M059J (cell line): ENCODE results near the gene FUCA1. TPM values are rescaled to one million over a fixed set of nuclear protein-coding genes. Genes with fewer than 3 reads are reported as not detected.

ENCODE experiments used
- DNase-seq: peaks from one replicate; pipeline ENCODE4 v3.0.0-alpha.2; 2012; ENCODE audit warnings: low read depth
- total RNA-seq: library from RNA; depleted of rRNA; stranded (reverse); fragments of >200 nt; shearing (Covaris generic); gene quantifications from 2 replicates; pipeline ENCODE4 v1.2.3, GENCODE V29; 2014; rRNA removed

FUCA1 gene
- total RNA-seq, 1 experiment from 2014 or later, result 65.9 TPM

- DNase-seq, result no peak
Measured at GRCh38 chr1:23801338-23801748, 66.7 kb downstream of the FUCA1 start.

DNA sequence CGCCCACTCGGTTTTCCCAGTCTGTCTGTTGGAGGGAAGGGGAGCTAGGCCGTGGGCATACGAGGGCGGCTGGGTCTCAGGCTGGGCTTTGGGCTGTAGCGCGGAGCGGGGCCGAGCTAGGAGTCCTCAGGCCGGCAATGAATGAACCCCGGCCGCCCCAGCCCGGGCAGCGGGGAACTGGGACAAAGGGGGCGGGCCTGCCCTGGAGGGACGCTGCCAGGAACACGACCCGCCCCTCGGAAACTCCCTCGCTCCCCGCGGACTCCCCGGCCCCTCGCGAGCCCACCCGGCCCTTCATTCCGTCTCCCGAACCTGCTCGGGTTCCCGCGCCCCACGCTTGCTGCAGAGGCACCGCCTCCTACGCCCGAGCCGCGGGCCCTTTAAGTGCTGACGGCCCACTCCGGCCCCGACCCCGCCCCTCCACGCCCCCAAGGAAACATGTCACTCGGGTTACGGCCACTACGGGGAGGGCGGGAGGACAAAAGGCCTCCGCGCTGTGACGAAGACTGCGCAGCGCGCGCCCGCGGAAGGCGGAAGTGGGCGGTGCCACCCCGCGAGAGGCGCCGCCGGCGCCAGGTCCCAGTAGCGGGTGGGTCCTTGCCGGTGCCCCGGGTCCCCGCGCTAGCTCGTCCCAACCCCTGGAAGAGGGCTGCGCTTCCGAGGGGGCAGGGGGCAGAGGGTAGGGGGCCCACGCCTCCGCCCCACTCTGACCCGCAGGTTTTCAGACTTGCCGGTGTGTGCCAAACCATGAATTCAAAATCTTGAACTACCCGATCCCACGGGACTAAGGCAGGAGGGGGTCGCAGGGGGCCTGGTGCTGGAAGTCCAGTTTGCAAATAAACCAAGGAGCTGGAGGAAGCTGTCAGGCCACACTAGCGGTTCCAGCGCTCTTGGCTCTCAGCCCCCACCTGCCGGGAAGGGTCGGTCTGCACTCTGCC, 67.4 kb downstream of the FUCA1 start, which contains the start of gene GALE:
Gene GALE (minus strand): TSS at position 355 of the 938 bp plus-strand sequence. CDS start 1,747 bp downstream, outside the sequence.
- peak; percentile 95 for DNase-seq

GRCh38 chr1:23799570-23800399, 68.3 kb downstream of the FUCA1 start:
- peak; percentile 97 for DNase-seq

- no peak for DNase-seq
Measured at GRCh38 chr1:23799255-23799569, 68.9 kb downstream of the FUCA1 start.

DNA sequence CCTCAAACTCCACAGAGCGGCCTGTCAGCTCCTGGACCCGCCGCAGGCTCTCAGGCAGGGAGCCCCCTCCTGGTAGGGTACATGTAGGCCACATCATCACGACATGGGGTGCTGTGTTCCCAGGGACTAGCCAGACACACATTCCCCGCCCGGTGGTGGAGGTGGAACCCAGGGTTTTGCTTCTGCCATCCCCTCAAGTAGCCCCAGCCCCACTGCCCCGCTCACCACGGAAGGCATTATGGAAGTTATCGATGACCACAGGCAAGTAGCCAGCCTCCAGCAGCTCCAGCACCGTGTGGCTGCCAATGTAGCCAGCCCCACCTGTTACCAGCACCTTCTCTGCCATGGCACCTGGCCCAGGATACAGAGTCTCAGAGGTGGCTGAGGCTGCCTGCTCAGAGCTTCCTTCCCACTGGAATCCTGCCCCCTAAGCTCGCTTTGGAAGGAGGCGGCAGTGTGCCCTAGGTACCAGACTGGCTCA, 69.4 kb downstream of the FUCA1 start:
- DNase-seq, result no peak

- no peak for DNase-seq
Measured at GRCh38 chr1:23797478-23798448, 70.3 kb downstream of the FUCA1 start.

DNA sequence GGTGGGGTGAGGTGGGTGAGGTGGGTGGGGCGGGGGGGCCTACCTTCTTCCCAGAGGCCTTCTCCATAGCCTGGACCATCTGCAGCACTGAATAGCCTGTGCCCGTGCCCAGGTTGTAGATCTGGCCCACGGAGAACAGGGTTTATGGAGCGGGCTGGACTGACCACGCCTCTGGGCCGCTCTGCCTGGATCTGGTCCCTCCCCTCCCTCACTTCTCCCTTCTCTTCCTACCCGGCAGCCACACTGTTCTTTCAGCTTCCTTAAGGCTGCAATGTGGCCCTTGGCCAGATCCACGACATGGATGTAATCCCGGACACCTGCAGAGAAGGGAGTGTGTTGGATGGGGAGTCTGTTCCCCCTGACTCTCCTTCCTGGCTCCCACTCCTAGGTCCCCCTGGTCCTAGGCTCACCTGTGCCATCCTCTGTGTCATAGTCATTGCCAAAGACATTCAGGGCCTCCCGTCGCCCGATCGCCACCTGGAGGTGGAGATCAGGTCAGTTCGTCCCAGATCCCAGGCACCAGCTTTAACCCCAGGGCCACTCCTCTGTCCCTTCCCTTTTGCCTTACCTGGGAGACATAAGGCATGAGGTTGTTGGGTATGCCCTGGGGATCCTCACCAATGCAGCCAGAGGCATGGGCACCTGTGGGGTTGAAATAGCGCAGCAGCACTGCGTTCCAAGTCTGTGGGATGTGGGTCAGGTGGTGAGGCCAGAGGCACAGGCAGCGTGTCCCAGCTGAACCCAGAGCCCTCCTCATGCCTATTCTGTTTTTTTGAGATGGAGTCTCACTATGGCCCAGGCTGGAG, 71.4 kb downstream of the FUCA1 start:
- DNase-seq, result no peak

DNA sequence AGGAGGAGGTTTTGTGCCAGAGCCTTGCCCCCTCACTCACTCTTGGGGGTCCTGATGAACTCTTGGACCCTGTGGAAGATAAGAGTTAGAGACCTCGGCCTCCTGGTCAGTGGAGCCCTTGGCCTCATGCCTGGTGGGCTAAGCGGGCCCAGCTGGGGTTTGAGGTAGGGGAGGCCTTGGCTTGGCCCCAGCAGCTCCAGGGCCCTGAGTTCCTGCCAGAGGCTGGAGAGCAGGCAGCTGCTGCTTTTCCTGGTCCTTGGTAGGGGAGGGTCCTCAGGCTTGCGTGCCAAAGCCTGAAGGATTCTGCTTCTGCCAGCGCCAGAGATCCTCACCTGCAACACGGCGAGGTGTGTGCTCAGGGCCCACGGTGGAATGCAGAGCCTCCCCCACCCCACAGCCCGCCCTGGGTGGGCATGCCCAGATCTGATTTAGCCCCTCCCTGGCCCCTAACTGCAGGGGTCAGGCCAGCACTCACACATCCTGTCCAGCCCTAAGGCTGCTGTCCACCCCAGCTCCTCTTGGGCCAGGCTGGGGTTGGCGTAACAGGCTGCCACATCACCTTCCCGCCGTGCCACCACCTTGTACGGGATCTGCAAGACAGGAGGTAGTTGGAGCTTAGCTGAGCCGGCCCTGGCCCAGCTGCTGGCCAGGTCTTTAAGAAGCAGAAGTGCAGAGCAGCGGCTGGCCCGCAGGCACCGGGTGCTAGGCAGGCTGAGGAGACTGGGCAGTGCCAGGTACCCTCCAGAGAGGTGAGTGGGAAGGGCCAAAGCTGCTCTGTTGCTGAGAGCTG, 72.2 kb downstream of the FUCA1 start:
- no peak for DNase-seq

Other genes with a start within 250 kb of the FUCA1 start
- 897 and 1,213 TPM in 2 replicates for gene RPL11, start 176.5 kb downstream of the FUCA1 start, total RNA-seq
- gene ELOA, start 124.8 kb downstream of the FUCA1 start, total RNA-seq, result 57.6 and 74.5 TPM in 2 replicates
- 81.8 and 95.6 TPM in 2 replicates for gene PITHD1, start 89.9 kb downstream of the FUCA1 start, total RNA-seq
- gene LYPLA2, start 77.1 kb downstream of the FUCA1 start, total RNA-seq, result 52.5 and 71.7 TPM in 2 replicates
- 64.3 and 80.7 TPM in 2 replicates for gene GALE, start 67.5 kb downstream of the FUCA1 start, total RNA-seq
- 41.8 and 43.2 TPM in 2 replicates for gene HMGCL, start 42.9 kb downstream of the FUCA1 start, total RNA-seq
- gene CNR2, start 45.1 kb upstream of the FUCA1 start, total RNA-seq, result not detected in 2 replicates
- 89.5 and 148 TPM in 2 replicates for gene PNRC2, start 91.5 kb upstream of the FUCA1 start, total RNA-seq
- gene SRSF10, start 112.0 kb upstream of the FUCA1 start, total RNA-seq, result 74.6 and 108 TPM in 2 replicates
- gene MYOM3, start 243.8 kb upstream of the FUCA1 start, total RNA-seq, result 0.02 and 0.32 TPM in 2 replicates